Astrocyte (in vitro differentiated cells and primary cell): ENCODE measurements around the gene PCDHB7.

Experiments used
- EZH2 ChIP-seq: IDR thresholded peaks from 2 replicates; pipeline ENCODE4 v1.6.1; 2012; ENCODE audit warnings: mild to moderate bottlenecking, low read length, inconsistent platforms; ENCODE audit not compliant: insufficient read depth
- TF ChIP-seq, protein P1 (sequence below): IDR thresholded peaks from 2 replicates; pipeline ENCODE4 v1.5.1; 2011; ENCODE audit warnings: low read depth, mild to moderate bottlenecking, inconsistent platforms, low read length, moderate library complexity; ENCODE audit not compliant: insufficient read depth

GRCh38 chr5:141196363-141196762 is 23.9 kb downstream of the PCDHB7 start:
- TF ChIP-seq EZH2 = no peak
- TF ChIP-seq, protein P1, sequence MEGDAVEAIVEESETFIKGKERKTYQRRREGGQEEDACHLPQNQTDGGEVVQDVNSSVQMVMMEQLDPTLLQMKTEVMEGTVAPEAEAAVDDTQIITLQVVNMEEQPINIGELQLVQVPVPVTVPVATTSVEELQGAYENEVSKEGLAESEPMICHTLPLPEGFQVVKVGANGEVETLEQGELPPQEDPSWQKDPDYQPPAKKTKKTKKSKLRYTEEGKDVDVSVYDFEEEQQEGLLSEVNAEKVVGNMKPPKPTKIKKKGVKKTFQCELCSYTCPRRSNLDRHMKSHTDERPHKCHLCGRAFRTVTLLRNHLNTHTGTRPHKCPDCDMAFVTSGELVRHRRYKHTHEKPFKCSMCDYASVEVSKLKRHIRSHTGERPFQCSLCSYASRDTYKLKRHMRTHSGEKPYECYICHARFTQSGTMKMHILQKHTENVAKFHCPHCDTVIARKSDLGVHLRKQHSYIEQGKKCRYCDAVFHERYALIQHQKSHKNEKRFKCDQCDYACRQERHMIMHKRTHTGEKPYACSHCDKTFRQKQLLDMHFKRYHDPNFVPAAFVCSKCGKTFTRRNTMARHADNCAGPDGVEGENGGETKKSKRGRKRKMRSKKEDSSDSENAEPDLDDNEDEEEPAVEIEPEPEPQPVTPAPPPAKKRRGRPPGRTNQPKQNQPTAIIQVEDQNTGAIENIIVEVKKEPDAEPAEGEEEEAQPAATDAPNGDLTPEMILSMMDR = no peak
